ENCODE measurements around the gene CST7. TPM values are rescaled to one million over a fixed set of nuclear protein-coding genes. Genes with fewer than 3 reads are reported as not detected.

CST7 gene
- total RNA-seq, 1 experiment from 2014 or later, result not detected

DNA sequence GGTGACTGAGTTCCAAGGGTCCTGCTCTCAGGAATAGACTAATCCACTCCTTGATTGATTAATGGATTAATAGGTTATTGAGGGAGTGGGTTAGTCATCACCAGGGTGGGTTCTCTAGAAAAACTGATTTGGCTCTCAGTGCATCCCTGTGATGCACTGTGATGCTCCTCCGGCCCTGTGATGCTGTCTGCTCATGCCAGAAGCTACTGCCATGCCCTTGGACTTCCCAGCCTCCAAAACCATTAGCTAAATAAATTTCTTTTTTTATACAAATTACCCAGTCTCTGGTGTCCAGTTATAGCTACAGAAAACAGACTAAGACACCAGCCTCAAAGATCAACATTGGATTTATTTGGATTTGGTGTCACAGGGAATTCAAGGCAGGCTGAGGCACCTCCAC lies 40.4 kb upstream of the CST7 start:
- H3K27ac ChIP-seq (ENCODE audit: low read depth, low read length), result no peak overlapping the region
- H3K27me3 ChIP-seq (ENCODE audit: insufficient read depth, low read length), result peaks cover 23% of the 10 kb centered on the region; the same call in 1 of the 2 replicates
- H3K4me1 ChIP-seq (ENCODE audit: control insufficient read depth in 1 of 2, insufficient read depth in 2 of 2, low read length in 2 of 2), result no peaks in the 10 kb centered on the region
- ATAC-seq, result no peak
- H3K4me3 ChIP-seq (replicated peaks in 1 of 2; ENCODE audit: low read depth in 1 of 2, low read length in 2 of 2), result no peak overlapping the region
- H4K20me1 ChIP-seq (ENCODE audit: insufficient read depth), result no peaks in the 10 kb centered on the region
- intact Hi-C loops (cut with micrococcal nuclease), result no loop called here
- BruUV-seq (replicated peaks), result no TSS peak
- no peak overlapping the region for H2AFZ ChIP-seq (ENCODE audit: low read depth, low read length, poor library complexity, severe bottlenecking)
- H3K9ac ChIP-seq (ENCODE audit: low read length), result no peak overlapping the region
- CTCF ChIA-PET, result no interaction called here
- DNase-seq (ENCODE audit: low read depth, low spot score), result no peak
- H3K79me2 ChIP-seq (ENCODE audit: insufficient read depth, low read length), result no peaks in the 10 kb centered on the region
- no peaks in the 10 kb centered on the region for H3K36me3 ChIP-seq (ENCODE audit: control insufficient read depth in 1 of 2, insufficient read depth in 2 of 2, low read length in 2 of 2)
- H3K9me2 ChIP-seq (ENCODE audit: insufficient read depth), result no peaks in the 10 kb centered on the region
- POLR2A ChIA-PET, result no interaction called here
- no peaks in the 10 kb centered on the region for H3K9me3 ChIP-seq (ENCODE audit: control insufficient read depth in 1 of 2, insufficient read depth in 1 of 2, low read depth in 1 of 2, low read length in 2 of 2)
- no peak overlapping the region for H3K4me2 ChIP-seq (ENCODE audit: low read length)
- RAD21 ChIA-PET (ENCODE audit: low non-redundant PET in 1 of 2, low total read pairs in 2 of 2, uncharacterized antibody in 2 of 2, unreplicated experiment in 2 of 2), result no interaction called here
- TF ChIP-seq EZH2phosphoT487 (IDR thresholded peaks at IDR 0.05; ENCODE audit: borderline replicate concordance) (no peak), ZFX (IDR thresholded peaks at IDR 0.05) (no peak), ATF3 (IDR thresholded peaks at IDR 0.05) (no peak), SP1 (IDR thresholded peaks at IDR 0.05; ENCODE audit: low read depth) (no peak), EZH2 (IDR thresholded peaks at IDR 0.05) (no peak), EGR1 (IDR thresholded peaks at IDR 0.05; ENCODE audit: low read depth) (no peak), REST (IDR thresholded peaks at IDR 0.05; ENCODE audit: low read depth) (no peak), POLR2AphosphoS5 (IDR thresholded peaks at IDR 0.05; ENCODE audit: low read depth, low read length) (no peak), RAD21 (IDR thresholded peaks at IDR 0.05; ENCODE audit: low read depth) (no peak), FOSL1 (IDR thresholded peaks at IDR 0.05; ENCODE audit: low read depth) (no peak), POLR2A (IDR thresholded peaks at IDR 0.05; ENCODE audit: borderline replicate concordance, extremely low read depth, insufficient read depth, insufficient read length) (no peak), CBX3 (IDR thresholded peaks at IDR 0.05; ENCODE audit: low read depth) (no peak), SRF (IDR thresholded peaks at IDR 0.05; ENCODE audit: low read depth) (no peak), SIN3A (IDR thresholded peaks at IDR 0.05; ENCODE audit: low read depth) (no peak), TCF7L2 (IDR thresholded peaks at IDR 0.05; ENCODE audit: borderline replicate concordance, extremely low read depth, insufficient read depth, insufficient read length) (no peak)
- TF ChIP-seq, protein P1, sequence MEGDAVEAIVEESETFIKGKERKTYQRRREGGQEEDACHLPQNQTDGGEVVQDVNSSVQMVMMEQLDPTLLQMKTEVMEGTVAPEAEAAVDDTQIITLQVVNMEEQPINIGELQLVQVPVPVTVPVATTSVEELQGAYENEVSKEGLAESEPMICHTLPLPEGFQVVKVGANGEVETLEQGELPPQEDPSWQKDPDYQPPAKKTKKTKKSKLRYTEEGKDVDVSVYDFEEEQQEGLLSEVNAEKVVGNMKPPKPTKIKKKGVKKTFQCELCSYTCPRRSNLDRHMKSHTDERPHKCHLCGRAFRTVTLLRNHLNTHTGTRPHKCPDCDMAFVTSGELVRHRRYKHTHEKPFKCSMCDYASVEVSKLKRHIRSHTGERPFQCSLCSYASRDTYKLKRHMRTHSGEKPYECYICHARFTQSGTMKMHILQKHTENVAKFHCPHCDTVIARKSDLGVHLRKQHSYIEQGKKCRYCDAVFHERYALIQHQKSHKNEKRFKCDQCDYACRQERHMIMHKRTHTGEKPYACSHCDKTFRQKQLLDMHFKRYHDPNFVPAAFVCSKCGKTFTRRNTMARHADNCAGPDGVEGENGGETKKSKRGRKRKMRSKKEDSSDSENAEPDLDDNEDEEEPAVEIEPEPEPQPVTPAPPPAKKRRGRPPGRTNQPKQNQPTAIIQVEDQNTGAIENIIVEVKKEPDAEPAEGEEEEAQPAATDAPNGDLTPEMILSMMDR (IDR thresholded peaks at IDR 0.05 in 2 of 3, conservative IDR thresholded peaks at IDR 0.05 in 1 of 3; ENCODE audit: borderline replicate concordance in 1 of 3, insufficient read depth in 1 of 3, low read depth in 2 of 3, low read length in 2 of 3), result no peak
